KMS-11 (cell line): ENCODE results near the gene RUSC1.
A peak's percentile ranks its signal among the peaks of the same experiment; 100 is the strongest.

Source experiments
- H2AFZ ChIP-seq: fragments of 200-600 bp; sonication (generic); 2 replicates; pipeline ENCODE4 v1.6.1; 2016; ENCODE audit warnings: antibody characterized with exemption, mixed run types, low read depth
- H3K27ac ChIP-seq: fragments of 200-600 bp; sonication (generic); 2 replicates; pipeline ENCODE4 v1.6.1; 2016; ENCODE audit warnings: mild to moderate bottlenecking, mixed run types
- H3K27me3 ChIP-seq: fragments of 200-600 bp; sonication (generic); 2 replicates; pipeline ENCODE4 v1.6.1; 2017; ENCODE audit warnings: mild to moderate bottlenecking, low read depth, mixed run types, moderate library complexity; ENCODE audit not compliant: insufficient read depth
- H3K36me3 ChIP-seq: fragments of 200-600 bp; sonication (generic); 2 replicates; pipeline ENCODE4 v1.6.1; 2017; ENCODE audit warnings: mild to moderate bottlenecking, mixed run types; ENCODE audit not compliant: insufficient read depth
- H3K4me1 ChIP-seq: fragments of 200-600 bp; sonication (generic); 2 replicates; pipeline ENCODE4 v1.6.1; 2016; ENCODE audit warnings: mild to moderate bottlenecking, low read depth, mixed run types; ENCODE audit not compliant: poor library complexity, severe bottlenecking
- H3K4me2 ChIP-seq: fragments of 200-600 bp; sonication (generic); 2 replicates; pipeline ENCODE4 v1.7.0; 2016; ENCODE audit warnings: mild to moderate bottlenecking, mixed run types
- H3K4me3 ChIP-seq: fragments of 200-600 bp; sonication (generic); IDR thresholded peaks from 2 replicates; pipeline ENCODE4 v1.6.1; 2017; ENCODE audit warnings: low read depth, low read length, mixed read lengths; ENCODE audit not compliant: insufficient read depth
- H3K79me2 ChIP-seq: fragments of 200-600 bp; sonication (generic); 2 replicates; pipeline ENCODE4 v1.6.1; 2016; ENCODE audit warnings: low read depth, mixed run types; ENCODE audit not compliant: insufficient read depth
- H3K9ac ChIP-seq: fragments of 200-600 bp; sonication (generic); 2 replicates; pipeline ENCODE4 v1.6.1; 2016; ENCODE audit warnings: mild to moderate bottlenecking, mixed run types
- H4K20me1 ChIP-seq: fragments of 200-600 bp; sonication (generic); 2 replicates; pipeline ENCODE4 v1.6.1; 2016; ENCODE audit warnings: mild to moderate bottlenecking, mixed run types; ENCODE audit not compliant: insufficient read depth
- CTCF ChIP-seq: fragments of 200-600 bp; sonication (generic); conservative IDR thresholded peaks from 2 replicates; pipeline ENCODE4 v1.6.1; 2017; ENCODE audit warnings: low read depth, mild to moderate bottlenecking, antibody characterized with exemption, low read length, moderate library complexity, mixed read lengths

RUSC1 gene

GRCh38 chr1:155305881-155306391, 14.8 kb upstream of the RUSC1 start:
- Histone ChIP-seq H3K4me1 (peaks cover 23% of the 10 kb centered on the region), H3K4me2 (no peak overlapping the region), H3K4me3 (no peak overlapping the region), H3K36me3 (0 out of 2 replicates have a peak, but pooled peaks cover 3% of the 10 kb centered on the region), H2AFZ (no peak overlapping the region), H3K9ac (no peak overlapping the region), H3K79me2 (peaks cover 23% of the 10 kb centered on the region), H4K20me1 (no peaks in the 10 kb centered on the region), H3K27me3 (no peaks in the 10 kb centered on the region), H3K27ac (no peak overlapping the region)
- TF ChIP-seq CTCF: no peak

- Histone ChIP-seq H3K36me3 (0 out of 2 replicates have a peak, but pooled peaks cover 3% of the 10 kb centered on the region), H3K27ac (no peak overlapping the region; the same call in 1 of the 2 replicates), H3K9ac (no peak overlapping the region), H3K4me3 (no peak overlapping the region), H3K4me1 (peaks cover 23% of the 10 kb centered on the region), H2AFZ (no peak overlapping the region), H3K4me2 (peak overlapping the region; percentile 44; the same call in 1 of the 2 replicates), H3K79me2 (peaks cover 31% of the 10 kb centered on the region), H4K20me1 (no peaks in the 10 kb centered on the region), H3K27me3 (no peaks in the 10 kb centered on the region)
- peak; percentile 48; the same call in 1 of the 2 replicates for TF ChIP-seq CTCF
These were observed 13.4 kb upstream of the RUSC1 start for GRCh38 chr1:155307247-155307740.

DNA sequence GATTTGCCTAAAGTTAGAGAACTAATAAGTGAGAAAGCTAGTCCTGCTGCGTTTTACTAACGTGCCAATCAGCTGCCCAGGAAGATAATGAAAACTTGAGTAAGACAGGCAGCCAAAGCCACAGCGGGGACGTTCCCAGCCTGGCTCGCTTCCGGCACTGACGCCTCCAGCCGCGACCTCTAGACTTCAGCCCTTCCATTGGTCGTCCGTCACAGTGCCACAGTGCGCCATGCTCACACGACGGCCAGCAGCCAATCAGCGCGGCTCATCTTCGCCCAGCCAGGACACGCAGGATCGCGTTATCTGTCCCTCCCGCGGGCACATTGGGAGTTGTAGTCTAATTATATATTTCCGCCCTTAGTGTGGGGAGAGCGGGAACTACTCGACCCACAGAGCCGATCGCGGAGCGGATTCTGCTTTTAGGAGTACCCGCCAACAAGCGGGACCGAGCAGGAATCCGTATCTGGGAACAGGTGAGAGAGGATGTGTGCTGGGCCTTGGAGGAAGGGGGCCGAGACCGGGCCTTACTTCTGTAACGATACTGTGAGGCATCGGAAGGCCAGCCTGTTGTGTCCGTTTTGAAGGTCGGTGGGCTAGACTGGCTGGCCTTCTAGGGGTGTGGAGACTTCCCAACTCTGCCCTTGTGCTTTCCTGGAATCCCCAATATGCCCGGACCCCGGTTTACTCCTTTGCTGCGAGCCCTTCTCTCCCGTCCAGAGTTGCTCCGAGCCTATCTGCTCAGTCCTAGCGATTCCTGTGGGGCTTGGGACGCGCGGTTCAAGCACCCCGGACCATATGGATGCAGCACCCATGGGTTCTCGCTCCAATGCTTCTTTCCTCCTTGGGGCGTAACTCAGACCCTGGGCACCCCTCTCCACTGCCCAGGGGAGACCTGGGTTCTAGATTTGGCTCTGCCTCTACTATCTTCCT, 11.9 kb upstream of the RUSC1 start, which contains the start of gene FDPS:
Gene FDPS, plus strand, starts transcription at position 374 of the 930 bp plus-strand sequence. CDS start 924 bp downstream, outside the sequence.
- Histone ChIP-seq H2AFZ (peak within 1 kb of the TSS; percentile 57), H3K36me3 (peaks cover 6% of the 10 kb centered on the region; the same call in 1 of the 2 replicates), H3K27ac (peak within 1 kb of the TSS; percentile 62), H3K79me2 (peaks cover 38% of the 10 kb centered on the region), H3K4me1 (peaks cover 23% of the 10 kb centered on the region), H3K27me3 (no peaks in the 10 kb centered on the region), H3K4me2 (peak within 1 kb of the TSS; percentile 76), H4K20me1 (no peaks in the 10 kb centered on the region), H3K9ac (peak within 1 kb of the TSS; percentile 83), H3K4me3 (peak within 1 kb of the TSS; percentile 97)
- TF ChIP-seq CTCF: no peak

DNA sequence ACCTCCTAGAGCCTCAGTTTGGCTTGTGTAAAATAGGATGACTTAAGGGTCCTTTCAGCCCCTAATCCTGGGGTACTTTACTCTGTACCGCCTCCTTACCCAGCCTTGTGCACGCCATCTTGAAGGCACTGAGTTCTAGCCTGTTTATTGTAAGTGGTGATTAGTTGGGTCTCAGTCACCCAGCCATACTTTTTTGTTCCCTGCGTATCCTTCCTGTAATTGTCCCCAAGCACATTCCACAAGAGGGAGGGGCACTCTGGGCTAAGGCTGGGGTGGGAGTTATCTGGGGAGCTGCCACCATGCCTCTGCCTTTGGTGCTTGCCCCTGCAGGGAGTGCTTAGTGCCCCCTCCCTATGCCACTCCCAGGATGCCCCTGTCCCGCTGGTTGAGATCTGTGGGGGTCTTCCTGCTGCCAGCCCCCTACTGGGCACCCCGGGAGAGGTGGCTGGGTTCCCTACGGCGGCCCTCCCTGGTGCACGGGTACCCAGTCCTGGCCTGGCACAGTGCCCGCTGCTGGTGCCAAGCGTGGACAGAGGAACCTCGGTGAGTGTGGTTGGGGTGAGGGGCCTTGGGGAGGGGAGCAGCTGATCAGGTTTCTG, 11.2 kb upstream of the RUSC1 start:
- Histone ChIP-seq H2AFZ (peak overlapping the region; percentile 57), H3K9ac (peak overlapping the region; percentile 83), H3K27ac (peak overlapping the region; percentile 62), H4K20me1 (no peaks in the 10 kb centered on the region), H3K36me3 (peaks cover 6% of the 10 kb centered on the region; the same call in 1 of the 2 replicates), H3K4me3 (peak overlapping the region; percentile 97), H3K79me2 (peaks cover 38% of the 10 kb centered on the region), H3K4me1 (peaks cover 23% of the 10 kb centered on the region), H3K27me3 (no peaks in the 10 kb centered on the region), H3K4me2 (peak overlapping the region; percentile 76)
- no peak for TF ChIP-seq CTCF
